Astrocyte (in vitro differentiated cells and primary cell): Measurements from ENCODE around the gene CCDC6.

Source experiments
- EZH2 ChIP-seq: IDR thresholded peaks from 2 replicates; pipeline ENCODE4 v1.6.1; 2012; ENCODE audit warnings: mild to moderate bottlenecking, low read length, inconsistent platforms; ENCODE audit not compliant: insufficient read depth
- TF ChIP-seq, protein P1 (sequence below): IDR thresholded peaks from 2 replicates; pipeline ENCODE4 v1.5.1; 2011; ENCODE audit warnings: low read depth, mild to moderate bottlenecking, inconsistent platforms, low read length, moderate library complexity; ENCODE audit not compliant: insufficient read depth

DNA sequence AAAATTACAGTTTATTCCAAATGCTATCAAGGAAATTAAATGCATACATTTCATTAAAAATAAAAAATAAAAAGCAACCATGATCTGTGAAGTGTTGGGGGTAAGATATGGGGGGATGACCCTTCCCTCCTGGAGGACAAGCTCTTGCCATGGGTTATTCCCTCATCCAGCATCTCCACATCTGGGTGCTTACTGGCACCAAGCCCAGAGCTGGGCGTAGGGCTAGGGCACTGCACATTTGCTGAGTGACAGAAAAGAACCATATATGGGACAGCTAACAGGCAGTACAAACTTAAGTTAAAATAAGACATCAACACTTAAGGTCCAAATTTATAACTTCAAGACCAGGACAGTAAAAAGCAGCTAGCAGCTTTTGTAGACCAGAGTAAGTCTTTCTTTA, 10.2 kb downstream of the CCDC6 start:
- TF ChIP-seq, protein P1, sequence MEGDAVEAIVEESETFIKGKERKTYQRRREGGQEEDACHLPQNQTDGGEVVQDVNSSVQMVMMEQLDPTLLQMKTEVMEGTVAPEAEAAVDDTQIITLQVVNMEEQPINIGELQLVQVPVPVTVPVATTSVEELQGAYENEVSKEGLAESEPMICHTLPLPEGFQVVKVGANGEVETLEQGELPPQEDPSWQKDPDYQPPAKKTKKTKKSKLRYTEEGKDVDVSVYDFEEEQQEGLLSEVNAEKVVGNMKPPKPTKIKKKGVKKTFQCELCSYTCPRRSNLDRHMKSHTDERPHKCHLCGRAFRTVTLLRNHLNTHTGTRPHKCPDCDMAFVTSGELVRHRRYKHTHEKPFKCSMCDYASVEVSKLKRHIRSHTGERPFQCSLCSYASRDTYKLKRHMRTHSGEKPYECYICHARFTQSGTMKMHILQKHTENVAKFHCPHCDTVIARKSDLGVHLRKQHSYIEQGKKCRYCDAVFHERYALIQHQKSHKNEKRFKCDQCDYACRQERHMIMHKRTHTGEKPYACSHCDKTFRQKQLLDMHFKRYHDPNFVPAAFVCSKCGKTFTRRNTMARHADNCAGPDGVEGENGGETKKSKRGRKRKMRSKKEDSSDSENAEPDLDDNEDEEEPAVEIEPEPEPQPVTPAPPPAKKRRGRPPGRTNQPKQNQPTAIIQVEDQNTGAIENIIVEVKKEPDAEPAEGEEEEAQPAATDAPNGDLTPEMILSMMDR = no peak
- TF ChIP-seq EZH2 = no peak
